ENCODE results near the gene BMP2. TPM values are rescaled to one million over a fixed set of nuclear protein-coding genes. Genes with fewer than 3 reads are reported as not detected.

BMP2 gene
- total RNA-seq, result 10 to 100 TPM; 37.1 to 60.4 TPM
- long read RNA-seq, transcript BMP2-201 (3 exons, 3,601 nt), result major isoform, 60 of 73 reads
- long read RNA-seq, partial matches to known transcripts, result 8 of 73 reads
- long read RNA-seq, other reads (novel, unspliced or antisense), result 5 of 73 reads

DNA sequence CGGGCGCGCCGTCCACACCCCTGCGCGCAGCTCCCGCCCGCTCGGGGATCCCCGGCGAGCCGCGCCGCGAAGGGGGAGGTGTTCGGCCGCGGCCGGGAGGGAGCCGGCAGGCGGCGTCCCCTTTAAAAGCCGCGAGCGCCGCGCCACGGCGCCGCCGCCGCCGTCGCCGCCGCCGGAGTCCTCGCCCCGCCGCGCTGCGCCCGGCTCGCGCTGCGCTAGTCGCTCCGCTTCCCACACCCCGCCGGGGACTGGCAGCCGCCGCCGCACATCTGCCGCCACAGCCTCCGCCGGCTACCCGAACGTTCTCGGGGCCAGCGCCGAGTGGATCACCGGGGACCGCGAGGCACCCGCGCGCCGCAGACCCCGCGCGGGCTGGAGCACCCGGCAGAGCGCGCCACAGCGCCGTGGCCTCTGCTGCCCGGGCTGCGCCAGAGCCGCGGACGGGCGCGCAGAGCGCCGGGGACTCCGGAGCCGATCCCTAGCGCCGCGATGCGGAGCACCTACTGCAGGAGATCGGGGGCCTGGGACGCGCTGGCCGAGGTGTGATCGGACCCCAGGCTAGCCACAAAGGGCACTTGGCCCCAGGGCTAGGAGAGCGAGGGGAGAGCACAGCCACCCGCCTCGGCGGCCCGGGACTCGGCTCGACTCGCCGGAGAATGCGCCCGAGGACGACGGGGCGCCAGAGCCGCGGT lies at the start of gene BMP2:
TSS of gene BMP2 (plus strand) at position 151 of the 692 bp plus-strand sequence. CDS start 2,441 bp downstream, outside the sequence.
- DNase-seq (peak; percentile 42 to 67), ATAC-seq (peak; percentile 63)
- intact Hi-C loops (cut with DNase I, micrococcal nuclease), result no loop called here

DNA sequence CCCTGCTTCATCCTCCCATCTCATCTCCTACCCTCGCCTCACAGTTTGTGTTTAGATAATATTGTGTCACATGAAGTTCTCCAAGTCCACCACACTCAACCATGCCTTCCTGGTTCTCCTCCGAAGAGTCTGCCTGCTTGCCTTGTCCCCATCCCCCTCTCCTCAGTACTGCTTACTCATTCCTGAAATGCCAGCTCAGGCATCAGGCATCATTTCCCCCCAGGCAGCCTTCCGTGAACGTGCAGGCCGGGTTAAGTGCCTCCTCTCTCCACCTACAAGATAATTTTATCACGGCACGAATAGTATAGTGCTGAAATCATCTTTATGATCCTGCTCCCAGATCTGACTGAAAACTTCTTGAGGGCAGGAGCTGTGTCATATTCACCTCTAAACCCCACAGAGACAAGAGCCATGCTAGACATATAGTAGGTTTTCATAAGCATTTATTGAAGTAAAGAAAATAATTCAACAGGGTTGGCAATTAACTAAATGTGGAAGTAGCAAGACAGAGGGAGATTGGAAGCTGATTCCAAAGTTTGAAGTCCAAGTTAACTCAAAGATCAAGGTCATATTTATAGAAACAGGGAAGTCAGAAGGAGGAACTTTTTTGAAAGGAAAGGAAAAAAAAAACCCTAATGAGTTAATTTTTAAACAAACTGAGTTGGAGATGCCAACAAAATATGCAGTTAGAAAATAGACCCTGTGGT lies 48.7 kb upstream of the BMP2 start:
- ATAC-seq (peak; percentile 58), DNase-seq (peak in 1 of 2 donors; percentile 35)
- intact Hi-C loops (cut with DNase I, micrococcal nuclease), result no loop called here

DNA sequence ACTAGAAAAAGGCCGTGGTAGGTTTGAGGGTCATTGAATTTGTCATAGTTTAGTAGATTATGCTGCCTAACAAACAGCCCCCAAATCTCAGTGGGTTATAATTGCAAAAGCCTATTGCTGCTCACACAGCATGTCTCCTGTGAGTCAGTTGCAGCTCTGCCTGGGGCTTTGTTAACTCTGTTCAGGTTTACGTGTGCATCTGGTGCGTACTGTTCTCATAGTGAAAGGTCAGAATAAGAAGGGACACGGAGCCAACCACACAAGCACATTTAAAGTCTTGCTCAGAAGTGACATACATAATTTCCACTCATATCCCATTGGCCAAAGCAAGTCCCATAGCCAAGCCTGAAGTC lies 48.1 kb upstream of the BMP2 start:
- DNase-seq, result no peak
- intact Hi-C loops (cut with DNase I, micrococcal nuclease), result no loop called here
- ATAC-seq, result no peak

DNA sequence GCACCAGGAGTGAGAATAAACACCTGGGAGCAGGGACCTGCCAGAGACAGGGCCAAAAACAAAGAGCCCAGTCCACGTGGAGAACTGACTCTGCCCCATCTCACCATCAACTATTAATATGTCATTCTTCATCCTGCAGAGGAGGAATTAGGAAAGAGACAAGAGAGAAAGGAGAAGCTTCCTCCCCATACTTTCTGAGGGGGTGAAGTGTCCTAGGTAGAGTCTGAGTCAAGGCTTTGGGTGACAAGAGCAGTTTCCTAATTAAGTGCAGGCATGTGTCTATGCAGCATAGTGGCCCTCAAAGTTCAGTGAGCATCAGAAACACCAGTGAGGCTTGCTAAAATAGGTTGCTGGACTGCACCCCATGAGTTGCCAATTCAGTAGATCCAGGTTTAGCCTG lies 40.7 kb upstream of the BMP2 start:
- intact Hi-C loops (cut with DNase I, micrococcal nuclease), result no loop called here
- ATAC-seq (no peak), DNase-seq (no peak)

DNA sequence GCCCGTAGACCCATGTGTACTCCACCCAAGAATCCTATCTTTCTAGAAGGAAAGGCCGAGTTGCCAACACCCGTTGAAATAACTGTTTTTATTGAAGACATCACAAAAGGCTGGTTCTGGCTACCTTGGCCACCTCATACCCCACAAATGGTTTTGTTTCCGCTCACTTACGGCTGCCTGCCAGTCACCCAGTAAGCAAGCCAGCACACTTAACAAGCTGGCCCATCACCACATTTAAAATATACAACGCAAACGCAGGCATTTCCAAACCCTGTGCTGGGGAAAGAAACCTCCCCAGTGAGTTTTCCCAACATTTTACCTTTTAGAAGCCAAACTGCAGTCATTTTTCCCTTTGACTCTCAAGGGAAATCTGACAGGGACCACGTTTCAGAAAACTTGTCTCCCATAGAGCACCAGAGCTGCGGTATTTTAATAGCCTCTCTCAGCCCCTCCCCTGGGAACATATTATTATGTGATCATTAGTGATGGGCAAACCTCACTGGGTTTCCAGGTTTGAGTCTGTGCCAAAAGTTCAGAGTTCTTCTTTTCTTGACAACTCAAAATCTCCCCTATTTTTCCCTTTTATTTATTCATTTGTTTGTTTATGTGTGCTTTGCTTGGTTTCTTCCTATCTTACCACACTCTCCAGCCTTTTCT lies 36.7 kb upstream of the BMP2 start:
- DNase-seq (no peak), ATAC-seq (no peak)
- intact Hi-C loops (cut with DNase I, micrococcal nuclease), result no loop called here

DNA sequence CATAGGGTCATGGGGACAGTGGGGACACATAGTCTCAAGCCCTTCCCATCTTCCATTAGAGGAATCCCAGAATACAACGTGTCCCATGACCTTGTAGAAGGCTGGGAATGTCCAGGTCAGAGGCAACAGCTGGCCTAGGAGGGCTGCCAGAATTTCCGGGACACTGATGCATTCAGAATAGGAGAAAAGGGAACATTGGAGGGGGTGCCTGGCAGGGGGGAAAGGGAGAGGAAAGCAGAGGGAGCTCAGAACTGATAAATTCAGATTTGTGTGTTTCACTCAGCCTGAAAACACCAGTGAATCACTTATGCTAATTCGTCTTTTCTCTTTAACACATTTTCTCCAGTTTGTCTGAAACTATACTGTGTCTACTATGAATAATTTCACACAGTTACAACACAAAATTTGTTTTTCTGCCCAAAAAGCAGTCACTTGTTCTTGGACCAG lies 35.5 kb upstream of the BMP2 start:
- intact Hi-C loops (cut with DNase I, micrococcal nuclease), result no loop called here
- ATAC-seq, result no peak
- DNase-seq, result no peak

DNA sequence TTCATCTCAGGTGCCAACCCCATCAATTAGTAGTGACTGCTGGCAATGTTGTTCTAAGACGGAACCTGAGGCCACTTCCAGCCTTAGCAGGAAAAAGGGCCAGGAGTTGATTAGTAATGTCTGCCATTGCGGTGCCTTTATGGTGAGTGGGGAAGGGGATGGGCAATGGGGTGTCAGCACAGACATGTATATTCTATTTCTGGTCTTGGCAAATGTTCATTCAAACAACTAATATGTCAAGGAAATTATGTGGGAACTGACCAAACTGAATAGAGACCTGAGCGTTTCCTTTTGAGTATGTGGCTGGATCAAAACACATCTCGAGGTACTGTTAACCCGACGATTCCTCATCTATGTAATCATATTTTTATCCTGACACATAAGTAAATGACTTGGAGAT lies 34.6 kb upstream of the BMP2 start:
- DNase-seq, result no peak
- intact Hi-C loops (cut with DNase I, micrococcal nuclease), result no loop called here
- no peak for ATAC-seq

DNA sequence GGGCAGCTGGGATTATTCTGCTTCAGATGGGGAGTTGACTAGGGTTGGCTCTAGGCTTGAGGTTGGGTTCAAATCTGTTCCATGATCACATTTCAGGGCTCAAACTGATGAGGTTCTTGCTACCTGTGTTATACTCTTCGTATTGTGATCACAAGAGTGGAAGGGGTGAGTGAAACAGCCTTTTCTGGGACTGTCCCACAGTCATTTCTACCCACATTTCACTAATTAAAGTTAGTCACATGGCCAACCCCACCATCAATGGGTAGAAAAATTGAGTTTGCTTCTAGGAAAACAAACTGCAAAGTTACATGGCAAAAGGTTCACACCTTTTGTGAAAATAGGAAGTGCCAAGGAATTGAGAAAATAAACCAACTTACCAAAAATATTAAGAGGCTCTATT lies 33.5 kb upstream of the BMP2 start:
- DNase-seq (no peak), ATAC-seq (no peak)
- intact Hi-C loops (cut with DNase I, micrococcal nuclease), result no loop called here

DNA sequence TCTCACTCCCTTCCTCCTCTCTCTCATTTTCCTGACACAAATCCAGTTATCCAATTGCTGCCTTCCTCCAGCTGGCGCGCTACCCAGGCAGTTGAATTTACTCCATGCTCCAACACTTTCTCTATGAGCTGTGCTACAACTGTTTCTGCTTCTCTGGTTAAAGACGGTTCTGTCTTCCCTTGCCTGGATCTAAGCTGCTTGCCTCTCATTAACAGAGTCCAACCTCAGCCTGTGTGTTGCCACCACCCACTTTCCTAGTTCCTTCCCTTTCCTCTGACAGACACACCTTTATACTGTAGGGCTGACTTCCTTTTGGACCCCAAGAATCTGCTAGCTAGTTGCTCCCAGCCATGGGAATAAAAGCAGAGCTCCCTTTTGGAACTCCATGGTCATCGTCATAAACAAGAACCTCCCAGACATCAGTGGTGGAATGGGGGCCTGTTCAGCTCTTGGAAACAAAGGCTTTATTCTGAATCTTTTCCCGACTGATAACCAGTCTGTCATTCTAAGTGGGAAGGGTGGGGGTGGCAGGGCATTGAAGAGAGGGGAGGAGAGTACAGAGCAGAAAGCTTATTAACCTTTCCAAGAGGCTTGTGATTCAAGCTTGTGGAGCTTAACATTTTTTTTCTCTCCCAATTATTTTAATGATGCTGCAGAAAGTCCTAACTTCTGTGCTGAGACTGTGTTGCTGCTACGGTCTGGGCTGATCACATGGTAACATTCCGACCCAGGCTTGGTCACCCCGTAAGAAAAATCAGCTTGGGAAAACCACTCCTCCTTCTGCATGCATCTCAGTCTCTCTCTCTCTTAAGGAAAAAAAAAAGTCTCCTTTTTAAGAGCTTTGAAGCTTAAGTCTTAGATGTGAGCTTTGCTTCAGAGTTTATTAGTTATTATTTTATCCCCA lies 31.3 kb upstream of the BMP2 start:
- intact Hi-C loops (cut with DNase I, micrococcal nuclease), result no loop called here
- DNase-seq, result no peak
- ATAC-seq, result peak; percentile 98

DNA sequence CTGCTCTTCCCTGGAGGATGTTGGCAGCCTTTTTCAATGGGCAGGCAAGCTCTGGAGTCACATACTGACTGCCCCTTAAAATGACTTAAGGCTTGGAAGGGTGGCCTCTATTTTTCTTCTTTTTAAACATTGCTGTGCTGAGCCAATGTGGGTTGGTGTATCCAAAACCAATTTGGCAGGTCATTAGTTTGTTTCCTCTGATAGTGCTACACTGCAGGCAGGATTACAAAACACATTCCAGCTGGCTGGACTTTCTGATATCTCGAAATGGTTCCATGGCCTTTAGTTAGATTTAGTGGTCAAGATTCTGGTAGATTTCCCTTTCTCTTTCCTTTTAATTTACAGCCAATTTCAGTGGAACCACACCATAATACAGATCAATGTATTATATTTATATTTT lies 28.1 kb upstream of the BMP2 start:
- DNase-seq (no peak), ATAC-seq (no peak)
- intact Hi-C loops (cut with DNase I, micrococcal nuclease), result no loop called here

DNA sequence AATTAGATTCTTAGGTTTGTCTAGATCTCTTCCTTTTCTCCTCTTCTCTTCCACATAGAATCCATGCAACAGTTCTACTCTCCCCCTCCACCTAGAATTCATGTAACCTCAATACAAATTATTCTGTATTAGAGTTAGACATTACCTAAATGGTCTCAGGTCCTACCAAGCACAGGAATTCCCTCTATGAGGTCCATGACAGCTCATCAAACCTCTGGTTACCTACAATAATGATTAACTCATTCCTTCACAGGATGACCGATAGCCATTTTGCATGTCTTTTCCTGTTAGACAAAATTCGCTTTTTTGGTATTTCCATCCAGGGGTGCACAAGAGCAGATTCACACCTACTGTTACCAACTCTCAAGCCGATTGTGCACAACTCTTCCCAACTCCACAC lies 27.4 kb upstream of the BMP2 start:
- ATAC-seq, result no peak
- intact Hi-C loops (cut with DNase I, micrococcal nuclease), result no loop called here
- no peak for DNase-seq

DNA sequence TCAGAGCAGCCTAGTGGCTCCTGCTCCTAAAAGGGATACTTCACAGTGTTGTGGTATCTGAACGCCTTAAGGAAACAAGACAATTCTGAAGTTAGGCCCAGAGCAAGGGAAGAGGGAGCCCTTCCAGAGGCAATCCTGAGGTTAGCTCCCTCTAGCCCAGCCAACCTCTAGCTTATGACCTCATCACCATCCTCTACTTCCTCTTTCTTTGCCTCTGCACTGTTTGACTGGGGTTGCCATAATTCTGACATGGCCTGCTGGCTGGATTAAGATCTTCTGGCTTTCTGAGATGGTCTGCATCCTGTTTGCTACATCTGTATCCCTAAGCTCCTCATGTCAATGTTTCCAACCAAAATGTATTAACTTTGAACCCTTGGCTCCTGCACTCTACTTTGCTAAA lies 23.3 kb upstream of the BMP2 start:
- intact Hi-C loops (cut with DNase I, micrococcal nuclease), result no loop called here
- ATAC-seq (no peak), DNase-seq (no peak)

DNA sequence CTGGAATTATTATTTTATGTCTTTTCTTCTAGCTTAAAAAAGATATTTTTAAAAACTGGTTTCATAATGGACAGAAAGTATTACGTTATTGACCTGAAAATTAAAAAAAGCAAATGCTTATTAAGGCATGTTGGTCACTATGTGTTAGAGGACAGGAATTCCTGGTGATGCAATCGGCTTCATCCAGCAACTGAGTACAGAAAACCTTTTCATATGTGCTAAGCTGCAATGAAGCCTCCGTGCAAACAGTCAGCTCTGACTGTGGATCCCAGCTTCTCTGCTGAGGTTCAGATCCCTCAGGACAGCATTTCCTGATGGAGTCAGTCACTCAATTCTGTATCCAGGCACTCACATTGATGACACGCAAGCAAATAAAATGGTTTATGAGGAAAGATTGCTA lies 22.7 kb upstream of the BMP2 start:
- DNase-seq (no peak), ATAC-seq (peak; percentile 62)
- intact Hi-C loops (cut with DNase I, micrococcal nuclease), result no loop called here

DNA sequence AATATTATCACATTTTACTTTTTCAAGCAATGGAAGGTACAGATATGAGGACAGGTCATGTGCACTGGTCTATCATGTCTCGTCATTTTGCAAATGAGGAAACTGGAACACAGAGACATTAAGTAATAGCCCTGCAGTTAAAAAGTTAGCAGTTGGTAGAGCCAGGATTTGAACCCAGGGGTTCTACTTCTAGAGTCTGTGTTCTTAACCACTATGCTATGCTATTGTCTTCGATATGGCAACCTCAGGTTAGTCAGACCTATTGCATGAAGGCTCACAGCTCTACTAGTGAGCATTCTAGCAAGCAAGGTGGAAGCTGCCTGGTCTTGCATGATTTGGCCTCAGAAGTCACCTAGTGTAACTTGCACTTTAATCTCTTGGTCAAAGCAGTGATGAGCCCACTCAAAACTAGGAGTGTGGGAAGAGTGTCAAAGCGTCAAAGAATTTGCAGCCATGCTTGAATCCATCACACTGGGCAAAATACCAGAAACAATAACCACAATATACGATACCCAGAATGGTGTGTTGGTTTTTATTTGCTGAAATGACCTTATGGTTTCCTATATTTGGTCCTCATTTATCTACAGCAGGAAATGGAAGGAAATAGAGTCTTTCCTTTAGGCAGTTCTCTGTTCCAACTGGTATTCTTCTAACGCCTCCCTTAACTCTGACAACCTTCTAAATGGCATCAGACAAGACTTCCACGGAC lies 20.4 kb upstream of the BMP2 start:
- ATAC-seq, result no peak

DNA sequence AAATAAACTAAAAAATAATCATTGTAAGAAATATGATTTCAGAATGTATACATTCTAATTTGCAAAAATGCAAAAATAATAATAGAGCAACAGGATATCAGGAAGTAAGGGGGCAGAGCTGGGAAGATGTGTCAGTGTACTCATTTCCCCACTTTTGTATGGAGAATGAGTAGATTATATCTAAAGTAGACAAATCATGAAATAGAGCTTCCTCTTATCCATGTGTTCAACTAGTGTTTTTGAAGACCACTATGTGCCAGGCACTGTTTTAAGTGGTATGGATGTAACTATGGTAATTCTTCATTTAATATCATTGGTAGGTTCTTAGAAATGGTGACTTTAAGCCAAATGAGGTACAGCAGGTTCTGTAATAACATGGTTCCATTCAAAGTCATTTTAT lies 17.0 kb upstream of the BMP2 start:
- ATAC-seq (no peak), DNase-seq (no peak)
- intact Hi-C loops (cut with DNase I, micrococcal nuclease), result no loop called here

More for the DNA sequence above, 20.4 kb upstream of the BMP2 start:
- DNase-seq, result no peak
- intact Hi-C loops (cut with DNase I, micrococcal nuclease), result no loop called here

DNA sequence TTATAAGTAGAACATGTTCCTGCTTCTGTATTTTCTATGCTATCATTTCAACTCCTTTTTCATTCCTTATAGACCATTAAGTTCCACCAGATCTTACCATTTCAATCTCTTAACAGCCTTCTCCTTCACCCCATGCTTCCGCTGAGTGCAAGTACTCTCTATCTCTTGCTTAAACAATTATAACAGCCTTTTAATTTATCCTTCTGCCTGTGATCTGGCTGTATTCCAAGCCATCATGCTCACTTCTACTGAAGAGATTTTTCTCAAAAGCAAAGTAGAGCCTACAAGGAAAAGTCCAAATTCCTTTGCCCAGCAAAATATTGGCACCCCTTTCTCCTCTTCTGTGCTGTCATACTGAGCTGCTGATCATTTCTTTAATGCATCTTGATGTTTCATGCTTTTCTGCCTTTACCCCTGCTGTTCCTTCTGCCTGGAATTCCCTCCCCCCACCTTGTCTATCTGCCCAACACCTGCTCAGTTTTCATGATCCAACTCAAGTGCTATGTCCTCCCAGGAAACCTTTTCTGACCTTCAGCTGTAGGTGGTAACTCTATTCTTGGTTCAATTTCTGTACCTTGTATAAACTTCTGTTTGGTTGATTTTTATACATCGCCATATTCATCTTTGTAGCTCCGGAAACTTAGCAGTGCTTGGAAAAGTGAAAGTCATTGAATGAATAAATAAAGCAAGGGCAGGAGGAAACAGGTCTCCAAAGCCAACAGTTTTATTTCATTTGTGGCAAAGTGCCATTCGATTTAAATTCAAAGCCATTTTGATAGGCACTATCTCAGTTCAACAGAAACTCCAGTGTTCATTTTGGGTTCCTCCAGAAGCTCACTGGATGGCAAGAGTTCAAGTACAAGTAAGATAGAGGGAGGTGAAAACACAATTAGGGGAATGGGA lies 10.5 kb upstream of the BMP2 start:
- no peak for ATAC-seq

DNA sequence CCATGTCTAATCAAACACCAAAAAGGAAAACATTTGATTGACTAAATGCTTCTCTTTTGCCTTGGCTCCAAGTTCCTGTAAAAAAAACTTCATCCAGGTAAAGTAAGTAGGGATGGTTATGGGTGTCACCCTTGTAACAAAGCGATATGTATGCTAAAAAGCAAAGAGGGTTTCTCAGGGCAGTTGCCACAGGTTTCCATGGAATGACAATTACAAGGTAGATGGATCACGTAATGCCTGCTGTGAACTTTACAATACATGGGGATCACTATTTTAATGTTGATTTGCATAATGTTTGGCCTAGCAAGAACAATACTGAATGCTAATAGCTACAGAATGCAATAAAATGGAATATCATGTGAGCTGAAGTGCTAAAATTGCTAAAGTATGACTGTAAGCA lies 2.9 kb upstream of the BMP2 start:
- no peak for ATAC-seq
- intact Hi-C loops (cut with DNase I, micrococcal nuclease), result no loop called here
- no peak for DNase-seq

More for the DNA sequence above, 10.5 kb upstream of the BMP2 start:
- intact Hi-C loops (cut with DNase I, micrococcal nuclease), result no loop called here
- DNase-seq, result no peak

All from left colon (tissue), 2 donors.